ENCODE data around the gene NPR1.
A peak's percentile ranks its signal among the peaks of the same experiment; 100 is the strongest.
"Not testable (repeated sequence)": the region's sequence is repeated elsewhere in the genome, so short reads cannot be mapped to it uniquely, and the experiment has no call there.

Gene NPR1

GRCh38 chr1:153678519-153679336 lies at the start of gene NPR1:
NPR1 (plus strand) TSS chr1:153678688; CDS start chr1:153679109, 421 bp downstream.
- DNase-seq (ENCODE audit: low read depth): peak; percentile 15

DNA sequence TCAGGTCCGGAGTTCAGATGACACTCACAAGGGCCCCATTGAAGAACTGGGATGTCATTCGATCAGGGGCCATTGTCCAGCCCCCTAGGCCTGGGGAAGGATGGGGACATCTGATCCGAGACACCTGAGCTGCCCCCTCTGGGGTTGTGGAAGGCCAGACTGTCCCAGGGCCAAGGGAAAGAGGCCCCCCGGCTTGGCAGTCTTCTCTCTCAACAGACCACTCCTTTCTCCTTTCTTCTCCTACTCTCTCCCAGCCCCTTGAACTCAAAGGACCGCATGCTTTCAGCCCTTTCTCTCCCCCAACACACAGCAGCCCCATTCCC lies 49.2 kb upstream of the NPR1 start:
- no peak for DNase-seq (ENCODE audit: low read depth)

DNA sequence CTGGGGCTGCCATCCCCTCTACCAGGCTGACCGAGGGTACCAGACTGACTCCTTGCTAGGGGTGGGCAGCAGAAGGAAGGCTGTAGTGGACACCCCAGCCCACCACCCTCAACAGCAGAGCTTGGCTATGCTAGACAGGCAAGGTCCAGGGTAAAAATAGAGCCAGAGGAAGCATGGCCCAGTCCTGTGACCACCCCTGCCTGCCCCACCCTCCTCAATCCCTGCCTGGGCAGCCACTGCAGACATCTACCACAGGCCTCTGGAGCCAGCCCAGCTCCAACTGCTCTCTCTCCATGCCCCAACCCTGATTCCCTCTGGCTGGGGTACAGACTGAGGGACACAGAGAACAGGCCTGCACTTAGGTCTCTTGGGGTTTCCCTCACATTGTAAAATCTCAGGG lies 48.5 kb upstream of the NPR1 start:
- DNase-seq (ENCODE audit: low read depth): no peak

DNA sequence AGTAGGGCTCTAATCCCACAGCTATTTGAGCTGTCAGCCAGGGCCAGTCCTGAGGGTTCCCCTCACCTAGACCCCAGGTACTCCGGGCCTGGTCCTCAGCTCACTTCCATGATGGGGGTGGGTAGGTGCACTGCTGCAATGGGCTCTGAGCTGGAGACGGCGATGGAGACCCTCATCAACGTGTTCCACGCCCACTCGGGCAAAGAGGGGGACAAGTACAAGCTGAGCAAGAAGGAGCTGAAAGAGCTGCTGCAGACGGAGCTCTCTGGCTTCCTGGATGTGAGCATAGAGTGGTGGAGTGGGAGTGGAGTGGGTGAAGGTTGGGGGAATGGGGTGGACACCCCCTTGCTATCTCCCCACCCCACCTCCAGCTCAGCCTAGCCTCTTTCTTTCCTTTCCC lies 48.1 kb upstream of the NPR1 start:
- no peak for DNase-seq (ENCODE audit: low read depth)

- no peak for DNase-seq (ENCODE audit: low read depth)
These were observed 47.2 kb upstream of the NPR1 start for GRCh38 chr1:153631047-153632022.

- no peak for DNase-seq (ENCODE audit: low read depth)
These were observed 45.2 kb upstream of the NPR1 start for GRCh38 chr1:153633161-153633753.

GRCh38 chr1:153633754-153634665 lies 44.5 kb upstream of the NPR1 start, which contains the start of gene CHTOP:
CHTOP (plus strand) TSS chr1:153634066; CDS start chr1:153636589, 2,523 bp downstream.
- DNase-seq (ENCODE audit: low read depth): peak; percentile 98

- no peak for DNase-seq (ENCODE audit: low read depth)
These were observed 42.6 kb upstream of the NPR1 start for GRCh38 chr1:153635872-153636271.

DNA sequence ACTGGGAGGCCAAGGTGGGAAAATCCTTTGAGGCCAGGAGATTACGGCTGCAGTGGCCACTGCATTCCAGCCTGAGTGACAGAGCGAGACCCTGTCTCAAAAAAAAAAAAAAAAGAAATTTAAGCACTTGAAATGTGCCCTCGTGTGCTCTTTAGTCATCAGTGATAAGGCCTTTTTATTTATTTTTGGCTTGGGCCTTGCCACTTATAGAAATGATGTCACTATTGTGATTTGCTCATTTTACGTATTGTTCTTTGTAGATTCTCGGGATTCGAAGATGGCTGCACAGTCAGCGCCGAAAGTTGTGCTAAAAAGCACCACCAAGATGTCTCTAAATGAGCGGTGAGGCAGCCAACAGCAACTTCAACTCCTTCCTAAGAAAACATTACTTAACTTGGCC lies 42.2 kb upstream of the NPR1 start:
- DNase-seq (ENCODE audit: low read depth): no peak

- no peak for DNase-seq (ENCODE audit: low read depth)
These were observed 40.2 kb upstream of the NPR1 start for GRCh38 chr1:153638261-153638660.

GRCh38 chr1:153639280-153639679 lies 39.2 kb upstream of the NPR1 start:
- DNase-seq (ENCODE audit: low read depth): no peak

DNA sequence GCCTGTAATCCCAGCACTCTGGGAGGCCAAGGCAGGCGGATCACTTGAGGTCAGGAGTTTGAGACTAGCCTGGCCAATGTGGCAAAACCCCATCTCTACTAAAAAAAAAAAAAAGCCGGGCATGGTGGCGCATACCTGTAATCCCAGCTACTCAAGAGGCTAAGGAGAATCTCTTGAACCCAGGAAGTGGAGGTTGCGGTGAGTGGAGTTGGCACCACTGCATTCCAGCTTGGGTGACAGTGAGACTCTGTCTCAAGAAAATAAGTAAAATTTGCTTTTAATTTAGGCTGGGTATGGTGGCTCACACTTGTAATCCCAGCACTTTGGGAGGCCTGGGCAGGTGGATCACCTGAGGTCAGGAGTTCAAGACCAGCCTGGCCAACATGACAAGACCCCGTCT lies 38.3 kb upstream of the NPR1 start:
- not testable (repeated sequence) for DNase-seq (ENCODE audit: low read depth)

DNA sequence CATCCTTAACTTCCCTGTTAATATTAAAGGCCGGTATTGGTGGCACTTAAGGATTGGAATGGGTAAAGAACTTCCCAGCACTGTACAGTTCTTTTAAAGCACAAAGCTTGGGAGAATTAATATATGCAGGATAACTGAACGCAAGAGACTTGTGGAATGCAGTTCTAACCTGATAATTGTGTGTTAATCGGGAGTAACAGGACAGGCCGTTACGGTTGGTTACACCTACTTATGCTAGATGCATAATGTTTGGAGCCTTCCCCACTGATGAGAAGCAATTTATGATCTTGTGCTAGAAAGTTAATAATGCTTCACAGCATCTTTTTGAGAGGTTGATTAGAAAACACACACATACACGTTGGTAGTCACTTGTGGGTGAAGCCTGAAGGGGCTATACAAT lies 37.6 kb upstream of the NPR1 start:
- no peak for DNase-seq (ENCODE audit: low read depth)

GRCh38 chr1:153642161-153642560 lies 36.3 kb upstream of the NPR1 start:
- no peak for DNase-seq (ENCODE audit: low read depth)

DNA sequence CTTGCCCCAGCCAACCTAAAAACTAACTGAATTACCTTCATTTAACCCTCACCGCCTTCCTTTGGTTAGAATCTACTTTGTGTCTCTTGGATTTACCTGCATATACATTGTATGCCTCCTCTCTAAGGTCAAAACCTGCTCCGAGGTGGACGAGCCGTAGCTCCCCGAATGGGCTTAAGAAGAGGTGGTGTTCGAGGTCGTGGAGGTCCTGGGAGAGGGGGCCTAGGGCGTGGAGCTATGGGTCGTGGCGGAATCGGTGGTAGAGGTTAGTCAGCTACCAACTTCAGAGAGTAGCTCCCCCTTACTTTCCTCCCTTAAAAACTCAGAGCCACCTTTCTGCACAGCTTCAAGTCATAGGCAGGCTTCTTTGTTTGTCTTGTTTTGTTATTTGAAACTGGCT lies 35.4 kb upstream of the NPR1 start:
- no peak for DNase-seq (ENCODE audit: low read depth)

- no peak for DNase-seq (ENCODE audit: low read depth)
These were observed 34.7 kb upstream of the NPR1 start for GRCh38 chr1:153643816-153644215.

- peak; percentile 52 for DNase-seq (ENCODE audit: low read depth)
These were observed 31.7 kb upstream of the NPR1 start for GRCh38 chr1:153646672-153647345.

DNA sequence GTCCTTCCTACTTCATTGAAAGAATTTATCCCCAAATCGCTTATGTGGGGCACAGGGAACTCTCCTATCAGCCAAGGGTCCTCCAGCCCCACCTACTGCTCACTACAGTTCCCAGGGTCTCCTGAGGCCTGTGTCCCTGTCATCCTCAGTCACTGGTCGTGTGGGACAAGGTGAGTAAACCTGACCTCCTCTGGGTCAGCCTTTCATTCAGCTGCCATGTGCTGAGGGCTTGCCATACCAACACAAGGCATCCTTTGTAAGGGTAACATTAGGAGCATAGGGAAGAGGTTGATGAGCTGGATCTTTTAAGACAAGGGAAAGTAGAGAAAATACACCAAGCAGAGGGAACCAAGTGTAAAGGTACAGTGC lies 31.2 kb upstream of the NPR1 start:
- DNase-seq (ENCODE audit: low read depth): no peak

DNA sequence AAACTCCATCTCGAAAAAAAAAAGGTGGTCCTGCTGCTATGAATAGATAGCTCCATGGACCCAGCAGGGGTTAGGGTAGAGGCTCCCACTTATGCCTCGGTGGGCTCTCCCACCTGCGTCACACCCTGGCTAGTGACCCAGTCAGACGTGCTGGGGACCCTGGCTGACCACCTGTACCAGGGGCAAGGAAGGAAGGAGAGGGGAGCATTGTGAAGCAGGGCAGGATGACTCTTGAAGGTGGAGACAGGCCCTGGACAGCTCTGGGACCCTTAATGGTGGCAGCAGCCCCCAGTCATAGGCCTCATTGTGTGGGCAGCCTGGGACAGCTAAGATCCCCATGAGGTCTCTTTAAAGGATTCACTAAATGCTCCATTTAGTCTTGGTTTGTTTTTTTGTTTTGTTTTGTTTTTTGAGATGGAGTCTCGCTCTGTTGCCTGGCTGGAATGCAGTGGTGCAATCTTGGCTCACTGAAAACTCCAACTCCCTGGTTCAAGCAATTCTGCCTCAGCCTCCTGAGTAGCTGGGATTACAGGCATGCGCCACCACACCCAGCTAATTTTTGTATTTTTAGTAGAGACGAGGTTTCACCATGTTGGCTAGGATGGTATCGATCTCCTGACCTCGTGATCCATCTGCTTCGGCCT lies 30.4 kb upstream of the NPR1 start:
- DNase-seq (ENCODE audit: low read depth): peak; percentile 65

GRCh38 chr1:153649137-153649862 lies 29.2 kb upstream of the NPR1 start:
- no peak for DNase-seq (ENCODE audit: low read depth)
